Central memory CD8-positive, alpha-beta T cell (primary cell): ENCODE results near the gene POU2AF1.
"Not testable (repeated sequence)": the region's sequence is repeated elsewhere in the genome, so short reads cannot be mapped to it uniquely, and the experiment has no call there.

ENCODE experiments used
- ATAC-seq: fragments of 150-1000 bp; cut with Tn5 transposase; replicated peaks from 2 replicates; pipeline ENCODE4 v1.10.0; 2022; ENCODE audit warnings: mild to moderate bottlenecking, moderate FRiP score, moderate number of reproducible peaks; ENCODE audit not compliant: poor library complexity, severe bottlenecking; ENCODE audit errors: extremely low read depth
- DNase-seq, 2 donors: peaks; one replicate each; pipeline ENCODE4 v3.0.0; 2021; ENCODE audit warnings: low spot score in 2 of 2
- H3K27ac Mint-ChIP-seq: one replicate; pipeline ENCODE4 v1.8.0; 2022; ENCODE audit warnings: low read depth, mild to moderate bottlenecking, moderate library complexity, mixed read lengths
- H3K27me3 Mint-ChIP-seq: one replicate; pipeline ENCODE4 v1.8.0; 2022; ENCODE audit warnings: mixed read lengths
- H3K36me3 Mint-ChIP-seq: one replicate; pipeline ENCODE4 v1.8.0; 2022; ENCODE audit warnings: mild to moderate bottlenecking, moderate library complexity, mixed read lengths; ENCODE audit not compliant: insufficient read depth
- H3K4me1 Mint-ChIP-seq: one replicate; pipeline ENCODE4 v1.8.0; 2022; ENCODE audit warnings: mixed read lengths
- H3K4me3 Mint-ChIP-seq: one replicate; pipeline ENCODE4 v1.8.0; 2022; ENCODE audit warnings: mild to moderate bottlenecking, moderate library complexity, mixed read lengths
- H3K9me3 Mint-ChIP-seq: one replicate; pipeline ENCODE4 v1.8.0; 2022; ENCODE audit warnings: mixed read lengths

POU2AF1 gene

DNA sequence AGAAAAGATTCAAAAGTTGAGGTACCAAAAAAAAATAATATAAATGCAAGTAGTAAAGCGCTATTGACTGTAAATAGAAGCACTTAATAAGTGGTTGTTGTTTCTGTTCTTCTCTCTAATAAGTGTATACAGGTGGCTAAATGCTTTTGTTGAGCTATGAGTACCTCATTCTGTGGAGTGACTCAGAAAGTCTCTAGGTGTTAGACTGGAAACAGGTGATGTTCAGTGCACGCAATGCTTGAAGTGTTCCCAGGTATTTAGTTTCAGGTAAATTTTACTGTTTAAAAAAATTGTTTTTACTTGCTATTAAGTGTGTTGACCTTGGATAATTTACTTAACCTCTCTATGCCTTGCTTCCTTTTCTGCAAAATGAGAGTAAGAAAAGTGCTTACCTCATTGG is 56.5 kb downstream of the POU2AF1 start:
- H3K27ac Mint-ChIP-seq: no peak overlapping the region
- H3K4me1 Mint-ChIP-seq: no peaks in the 10 kb centered on the region
- H3K27me3 Mint-ChIP-seq: peaks cover 31% of the 10 kb centered on the region
- no peaks in the 10 kb centered on the region for H3K9me3 Mint-ChIP-seq
- H3K4me3 Mint-ChIP-seq: no peak overlapping the region
- DNase-seq: no peak
- no peak for ATAC-seq
- H3K36me3 Mint-ChIP-seq: no peaks in the 10 kb centered on the region

DNA sequence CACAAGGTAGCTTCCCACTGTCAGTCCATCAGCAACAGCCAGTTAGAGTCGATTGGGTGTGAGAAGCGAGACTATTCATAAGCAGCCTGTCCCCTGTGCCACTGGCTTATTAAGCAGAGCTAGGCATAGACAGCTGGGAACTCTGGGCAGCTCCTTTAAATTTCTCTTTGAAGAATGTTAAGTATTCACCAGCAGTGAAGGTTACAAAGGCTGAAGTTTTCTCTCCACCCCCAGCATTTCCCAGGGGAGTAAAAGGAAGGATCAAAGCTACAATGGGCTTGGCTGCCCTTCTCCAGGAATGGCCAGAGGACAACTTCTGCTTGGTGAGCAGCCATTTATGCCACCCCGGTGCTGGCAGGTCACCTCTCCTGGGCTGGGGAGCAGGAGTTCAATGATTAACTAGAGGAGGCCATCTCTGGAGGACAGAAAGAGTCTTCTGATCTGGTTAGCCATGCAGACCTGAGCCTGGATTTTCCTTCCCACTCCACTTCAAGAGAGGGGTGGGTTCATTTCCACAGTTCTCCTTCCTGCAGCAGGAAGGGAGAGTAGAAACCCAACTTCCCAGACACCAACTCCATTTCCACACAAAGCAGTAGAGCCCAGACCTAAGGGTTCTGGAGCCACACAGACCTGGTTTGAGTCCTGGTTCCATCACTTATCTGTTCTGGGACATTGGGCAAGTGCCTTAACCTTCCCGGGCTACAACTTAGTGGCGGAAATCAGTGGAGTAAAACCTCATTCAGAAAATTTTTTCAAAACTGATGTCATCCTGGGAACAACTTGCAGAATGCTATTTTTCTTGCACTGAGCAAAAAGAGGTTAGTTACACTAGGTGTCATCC is 58.1 kb downstream of the POU2AF1 start:
- Mint-ChIP-seq H3K27ac (no peak overlapping the region), H3K9me3 (no peaks in the 10 kb centered on the region), H3K27me3 (peaks cover 40% of the 10 kb centered on the region), H3K36me3 (no peaks in the 10 kb centered on the region), H3K4me1 (no peaks in the 10 kb centered on the region), H3K4me3 (no peak overlapping the region)
- DNase-seq: no peak
- no peak for ATAC-seq

DNA sequence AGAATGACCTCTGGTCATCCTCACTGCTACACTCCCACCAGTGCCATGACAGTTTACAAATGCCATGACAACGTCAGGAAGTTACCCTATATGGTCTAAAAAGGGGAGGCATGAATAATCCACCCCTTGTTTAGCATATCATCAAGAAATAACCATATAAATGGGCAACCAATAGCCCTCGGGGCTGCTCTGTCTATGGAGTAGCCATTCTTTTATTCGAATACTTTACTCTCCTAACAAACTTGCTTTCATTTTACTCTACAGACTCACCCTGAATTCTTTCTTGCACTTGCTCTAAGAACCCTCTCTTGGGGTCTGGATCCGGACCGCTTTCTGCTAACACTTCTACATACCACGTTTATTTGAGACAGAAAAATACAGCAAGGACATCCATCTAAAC is 58.9 kb downstream of the POU2AF1 start:
- not testable (repeated sequence) for H3K4me1 Mint-ChIP-seq, DNase-seq, H3K9me3 Mint-ChIP-seq, H3K36me3 Mint-ChIP-seq, ATAC-seq, H3K4me3 Mint-ChIP-seq, H3K27ac Mint-ChIP-seq
- H3K27me3 Mint-ChIP-seq: peaks cover 47% of the 10 kb centered on the region

DNA sequence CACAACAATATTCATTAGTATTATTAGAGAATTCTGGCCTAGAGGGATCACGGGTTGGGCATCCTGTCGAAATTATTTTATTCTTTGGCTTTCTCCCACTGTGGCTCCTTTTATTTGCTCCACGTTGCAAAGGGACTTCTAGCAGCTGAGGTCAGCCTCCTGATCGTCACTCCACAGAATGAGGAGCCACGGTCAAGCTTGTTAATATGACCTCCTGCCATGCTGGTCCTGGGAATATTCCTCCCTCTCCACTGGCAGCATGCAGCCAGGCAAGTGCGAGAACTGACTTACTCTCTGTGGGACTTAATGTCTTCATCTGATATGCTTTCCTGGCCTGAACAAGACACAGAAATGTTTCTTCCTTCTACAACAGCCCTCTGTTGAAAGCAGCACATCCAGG is 59.8 kb downstream of the POU2AF1 start:
- no peak overlapping the region for H3K4me3 Mint-ChIP-seq
- no peak overlapping the region for H3K27ac Mint-ChIP-seq
- H3K4me1 Mint-ChIP-seq: no peaks in the 10 kb centered on the region
- no peaks in the 10 kb centered on the region for H3K9me3 Mint-ChIP-seq
- H3K27me3 Mint-ChIP-seq: peaks cover 56% of the 10 kb centered on the region
- DNase-seq: no peak
- no peaks in the 10 kb centered on the region for H3K36me3 Mint-ChIP-seq
- no peak for ATAC-seq

DNA sequence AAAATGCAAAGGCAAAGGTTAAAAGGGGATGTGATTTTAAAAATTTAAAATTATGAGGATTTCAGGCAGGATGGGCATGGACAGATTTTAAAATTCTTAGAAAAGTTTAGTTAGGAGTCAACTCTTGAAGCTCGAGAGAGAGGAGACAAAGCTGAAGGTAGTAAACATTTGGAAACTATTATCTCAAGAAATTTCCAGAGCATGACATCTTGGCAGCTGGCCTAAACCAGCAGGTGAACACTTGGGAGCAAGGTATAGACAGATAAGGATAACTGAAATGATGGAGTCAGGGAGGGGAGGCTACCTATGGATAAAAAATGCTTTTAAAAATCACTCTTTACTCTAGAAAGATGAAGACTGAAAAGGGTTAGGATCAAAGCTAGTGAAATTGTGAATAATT is 67.0 kb downstream of the POU2AF1 start:
- no peak for ATAC-seq
- Mint-ChIP-seq H3K27ac (no peak overlapping the region), H3K27me3 (peaks cover 82% of the 10 kb centered on the region), H3K36me3 (no peaks in the 10 kb centered on the region), H3K4me1 (no peaks in the 10 kb centered on the region), H3K4me3 (no peak overlapping the region), H3K9me3 (no peaks in the 10 kb centered on the region)
- DNase-seq: no peak

DNA sequence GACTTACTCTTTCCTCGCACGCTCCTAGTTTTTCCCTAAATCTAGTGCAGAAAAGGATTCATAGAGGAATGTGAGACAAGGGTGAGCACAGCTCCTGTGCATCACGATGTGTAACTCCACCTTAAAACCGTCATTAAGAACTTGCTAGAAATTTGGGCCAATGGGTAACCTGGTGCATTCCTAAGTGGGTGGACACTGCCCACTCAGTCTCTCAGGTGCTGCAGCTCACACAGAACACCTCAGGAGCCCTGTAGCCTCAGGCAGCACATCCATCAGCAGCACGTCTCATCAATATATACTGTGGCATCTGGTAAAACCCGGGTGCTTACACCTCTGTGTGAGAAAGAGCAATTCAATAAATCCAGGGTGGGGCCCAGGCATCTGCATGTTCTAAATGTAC is 68.4 kb downstream of the POU2AF1 start:
- Mint-ChIP-seq H3K4me1 (no peaks in the 10 kb centered on the region), H3K36me3 (peaks cover 2% of the 10 kb centered on the region), H3K27me3 (peaks cover 84% of the 10 kb centered on the region), H3K4me3 (no peak overlapping the region), H3K27ac (no peak overlapping the region), H3K9me3 (no peaks in the 10 kb centered on the region)
- no peak for DNase-seq
- ATAC-seq: no peak

DNA sequence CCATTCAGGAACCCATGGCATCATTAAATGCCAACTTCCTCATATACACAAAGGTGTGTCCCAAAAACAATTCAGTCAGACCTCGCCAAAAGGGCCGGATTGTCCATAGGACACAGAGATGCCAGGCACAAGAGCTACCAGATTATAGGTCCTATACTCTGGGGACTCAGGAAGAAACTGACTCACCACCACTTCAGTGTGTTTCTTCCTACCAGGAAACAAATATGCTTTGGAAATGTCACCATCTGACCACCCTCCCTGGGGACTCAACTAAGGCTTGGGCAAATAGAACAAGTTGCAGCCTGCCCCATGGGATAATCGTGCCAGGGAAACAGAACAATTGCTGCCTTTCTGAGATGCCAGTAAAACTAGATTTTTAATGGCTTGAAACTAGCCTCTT is 69.0 kb downstream of the POU2AF1 start:
- H3K9me3 Mint-ChIP-seq: no peaks in the 10 kb centered on the region
- H3K36me3 Mint-ChIP-seq: peaks cover 2% of the 10 kb centered on the region
- H3K4me3 Mint-ChIP-seq: no peak overlapping the region
- H3K4me1 Mint-ChIP-seq: no peaks in the 10 kb centered on the region
- H3K27ac Mint-ChIP-seq: no peak overlapping the region
- ATAC-seq (no peak), DNase-seq (no peak)
- peaks cover 84% of the 10 kb centered on the region for H3K27me3 Mint-ChIP-seq

DNA sequence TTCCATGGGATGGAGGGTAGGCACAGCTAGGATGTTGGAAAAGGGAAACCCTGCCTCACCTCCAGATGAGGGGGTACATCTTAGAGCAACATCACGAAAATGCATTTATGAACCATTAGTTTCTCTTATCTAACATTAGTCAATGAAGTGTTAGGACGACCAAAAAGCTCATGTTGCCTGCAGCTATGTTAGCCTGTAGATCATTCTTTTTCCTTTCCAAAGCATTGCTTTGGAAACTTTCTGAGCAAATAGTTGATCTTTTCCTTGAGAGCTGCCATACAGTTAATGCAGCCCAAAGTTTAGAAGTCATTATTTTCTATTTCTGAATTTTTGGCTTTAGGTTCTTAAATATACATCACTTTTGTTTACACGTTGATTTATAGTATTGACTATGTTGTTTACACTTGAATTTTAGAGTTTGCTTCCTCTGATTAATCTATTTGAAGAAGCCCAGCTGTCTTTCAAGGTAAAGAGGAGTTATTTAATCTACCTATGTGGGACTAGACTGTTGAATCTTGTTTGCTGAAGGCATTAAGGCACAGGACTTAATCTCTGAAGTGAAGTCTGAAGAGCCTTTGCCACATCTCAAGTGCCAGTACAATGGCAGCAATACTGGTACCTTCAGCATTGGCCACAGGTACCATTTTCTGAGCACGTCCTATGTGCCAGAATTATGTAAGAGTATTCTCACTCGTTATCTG is 69.7 kb downstream of the POU2AF1 start:
- H3K4me3 Mint-ChIP-seq: no peak overlapping the region
- peaks cover 2% of the 10 kb centered on the region for H3K36me3 Mint-ChIP-seq
- DNase-seq: no peak
- peaks cover 82% of the 10 kb centered on the region for H3K27me3 Mint-ChIP-seq
- no peaks in the 10 kb centered on the region for H3K4me1 Mint-ChIP-seq
- ATAC-seq: no peak
- H3K27ac Mint-ChIP-seq: no peak overlapping the region
- no peaks in the 10 kb centered on the region for H3K9me3 Mint-ChIP-seq

DNA sequence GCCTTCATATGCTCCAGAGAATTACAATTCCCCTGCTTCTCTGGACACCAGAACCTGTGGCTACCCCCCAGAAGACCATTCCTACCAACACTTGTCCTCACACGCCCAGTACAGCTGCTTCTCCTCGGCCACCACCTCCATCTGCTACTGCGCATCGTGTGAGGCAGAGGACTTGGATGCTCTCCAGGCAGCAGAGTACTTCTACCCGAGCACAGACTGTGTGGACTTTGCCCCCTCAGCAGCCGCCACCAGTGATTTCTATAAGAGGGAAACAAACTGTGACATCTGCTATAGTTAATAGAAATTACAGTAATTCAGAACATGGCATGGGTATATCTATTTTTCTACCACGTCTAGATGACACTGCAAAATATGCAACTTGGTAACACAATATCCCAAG is 70.9 kb downstream of the POU2AF1 start:
- H3K4me3 Mint-ChIP-seq: no peak overlapping the region

DNA sequence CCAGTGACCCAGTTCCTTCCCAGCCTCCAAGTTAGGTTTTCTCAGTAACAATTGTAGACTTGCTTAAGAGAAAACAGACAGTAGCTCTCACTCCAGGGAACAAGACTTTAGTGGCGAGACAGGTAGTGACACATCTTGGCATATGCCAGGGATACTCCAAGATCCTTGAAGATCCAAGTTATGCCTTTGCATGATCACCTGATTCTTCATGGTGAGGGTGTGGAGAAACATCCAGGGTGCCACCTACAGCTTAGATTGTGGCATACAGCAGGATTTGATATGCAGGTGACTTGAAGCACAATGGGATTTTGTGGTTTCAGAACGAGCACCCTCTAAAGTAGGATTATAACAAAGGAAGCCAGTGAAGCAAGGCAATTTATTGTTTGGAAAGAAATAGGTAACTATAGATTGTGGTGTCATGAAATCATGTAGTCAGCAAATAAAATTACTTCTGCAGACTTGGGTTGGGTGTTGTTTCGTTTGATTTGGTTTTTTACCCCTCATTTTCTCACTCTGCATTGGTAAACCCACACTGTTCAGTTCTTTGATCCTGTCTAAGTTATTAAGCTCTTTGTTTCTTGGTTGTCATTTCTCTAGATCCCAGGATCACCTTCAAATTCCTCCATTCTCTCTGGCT is 71.5 kb downstream of the POU2AF1 start:
- Mint-ChIP-seq H3K4me1 (no peaks in the 10 kb centered on the region), H3K36me3 (peaks cover 2% of the 10 kb centered on the region), H3K4me3 (no peak overlapping the region), H3K27me3 (peaks cover 80% of the 10 kb centered on the region), H3K27ac (no peak overlapping the region), H3K9me3 (no peaks in the 10 kb centered on the region)
- DNase-seq (no peak), ATAC-seq (no peak)

More for the DNA sequence above, 70.9 kb downstream of the POU2AF1 start:
- Mint-ChIP-seq H3K27ac (no peak overlapping the region), H3K9me3 (no peaks in the 10 kb centered on the region), H3K27me3 (peaks cover 80% of the 10 kb centered on the region), H3K36me3 (peaks cover 2% of the 10 kb centered on the region), H3K4me1 (no peaks in the 10 kb centered on the region)
- no peak for DNase-seq
- no peak for ATAC-seq

DNA sequence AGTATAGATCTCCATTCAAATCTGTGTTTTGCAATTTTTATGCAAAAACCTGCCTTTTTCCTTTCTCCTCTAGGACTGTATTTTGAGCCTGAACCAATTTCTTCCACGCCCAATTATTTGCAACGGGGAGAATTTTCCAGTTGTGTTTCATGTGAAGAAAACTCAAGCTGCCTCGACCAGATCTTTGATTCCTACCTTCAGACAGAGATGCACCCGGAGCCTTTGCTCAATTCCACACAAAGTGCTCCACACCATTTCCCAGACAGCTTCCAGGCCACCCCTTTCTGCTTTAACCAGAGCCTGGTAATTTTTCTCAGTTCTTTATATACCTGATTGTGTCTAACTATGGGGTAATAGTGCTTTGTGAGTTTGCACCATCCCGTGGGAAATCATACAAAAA is 72.8 kb downstream of the POU2AF1 start:
- H3K4me3 Mint-ChIP-seq: no peak overlapping the region
- H3K36me3 Mint-ChIP-seq: peaks cover 2% of the 10 kb centered on the region
- peaks cover 75% of the 10 kb centered on the region for H3K27me3 Mint-ChIP-seq
- DNase-seq: no peak
- no peaks in the 10 kb centered on the region for H3K9me3 Mint-ChIP-seq
- no peaks in the 10 kb centered on the region for H3K4me1 Mint-ChIP-seq
- no peak for ATAC-seq
- H3K27ac Mint-ChIP-seq: no peak overlapping the region

DNA sequence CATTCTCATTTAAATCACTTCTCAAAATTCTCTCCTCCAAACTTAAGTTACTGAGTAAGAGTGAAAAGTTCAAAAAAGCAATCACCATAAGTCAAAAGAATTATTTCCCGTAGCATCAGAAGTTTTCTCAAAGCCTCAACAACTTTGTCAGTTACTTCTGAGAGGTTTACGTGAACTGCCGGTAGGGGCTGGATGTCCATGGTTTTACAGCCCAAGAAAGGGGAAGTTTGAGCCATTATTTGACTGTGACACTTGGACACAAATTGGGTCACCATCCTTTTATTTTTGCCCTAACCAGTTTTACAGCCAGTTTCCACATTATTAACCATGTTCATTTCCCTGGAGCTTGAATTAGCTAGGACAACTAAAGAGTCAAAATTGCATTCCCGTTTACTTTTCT is 73.2 kb downstream of the POU2AF1 start:
- peaks cover 75% of the 10 kb centered on the region for H3K27me3 Mint-ChIP-seq
- H3K36me3 Mint-ChIP-seq: peaks cover 2% of the 10 kb centered on the region
- DNase-seq (no peak), ATAC-seq (no peak)
- H3K27ac Mint-ChIP-seq: no peak overlapping the region
- no peak overlapping the region for H3K4me3 Mint-ChIP-seq
- no peaks in the 10 kb centered on the region for H3K4me1 Mint-ChIP-seq
- H3K9me3 Mint-ChIP-seq: no peaks in the 10 kb centered on the region
